ENCODE measurements around the gene KIF21B. TPM values are rescaled to one million over a fixed set of nuclear protein-coding genes. Genes with fewer than 3 reads are reported as not detected.
A peak's percentile ranks its signal among the peaks of the same experiment; 100 is the strongest.

The KIF21B gene, protein sequence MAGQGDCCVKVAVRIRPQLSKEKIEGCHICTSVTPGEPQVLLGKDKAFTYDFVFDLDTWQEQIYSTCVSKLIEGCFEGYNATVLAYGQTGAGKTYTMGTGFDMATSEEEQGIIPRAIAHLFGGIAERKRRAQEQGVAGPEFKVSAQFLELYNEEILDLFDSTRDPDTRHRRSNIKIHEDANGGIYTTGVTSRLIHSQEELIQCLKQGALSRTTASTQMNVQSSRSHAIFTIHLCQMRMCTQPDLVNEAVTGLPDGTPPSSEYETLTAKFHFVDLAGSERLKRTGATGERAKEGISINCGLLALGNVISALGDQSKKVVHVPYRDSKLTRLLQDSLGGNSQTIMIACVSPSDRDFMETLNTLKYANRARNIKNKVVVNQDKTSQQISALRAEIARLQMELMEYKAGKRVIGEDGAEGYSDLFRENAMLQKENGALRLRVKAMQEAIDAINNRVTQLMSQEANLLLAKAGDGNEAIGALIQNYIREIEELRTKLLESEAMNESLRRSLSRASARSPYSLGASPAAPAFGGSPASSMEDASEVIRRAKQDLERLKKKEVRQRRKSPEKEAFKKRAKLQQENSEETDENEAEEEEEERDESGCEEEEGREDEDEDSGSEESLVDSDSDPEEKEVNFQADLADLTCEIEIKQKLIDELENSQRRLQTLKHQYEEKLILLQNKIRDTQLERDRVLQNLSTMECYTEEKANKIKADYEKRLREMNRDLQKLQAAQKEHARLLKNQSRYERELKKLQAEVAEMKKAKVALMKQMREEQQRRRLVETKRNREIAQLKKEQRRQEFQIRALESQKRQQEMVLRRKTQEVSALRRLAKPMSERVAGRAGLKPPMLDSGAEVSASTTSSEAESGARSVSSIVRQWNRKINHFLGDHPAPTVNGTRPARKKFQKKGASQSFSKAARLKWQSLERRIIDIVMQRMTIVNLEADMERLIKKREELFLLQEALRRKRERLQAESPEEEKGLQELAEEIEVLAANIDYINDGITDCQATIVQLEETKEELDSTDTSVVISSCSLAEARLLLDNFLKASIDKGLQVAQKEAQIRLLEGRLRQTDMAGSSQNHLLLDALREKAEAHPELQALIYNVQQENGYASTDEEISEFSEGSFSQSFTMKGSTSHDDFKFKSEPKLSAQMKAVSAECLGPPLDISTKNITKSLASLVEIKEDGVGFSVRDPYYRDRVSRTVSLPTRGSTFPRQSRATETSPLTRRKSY (N-terminal part only)
- polyA plus RNA-seq (2011; rRNA removed) = 0.05 and 0.10 TPM in 2 replicates
- polyA minus RNA-seq (2011; rRNA and poly(A)+ RNA removed) = 0.05 and 0.28 TPM in 2 replicates

DNA sequence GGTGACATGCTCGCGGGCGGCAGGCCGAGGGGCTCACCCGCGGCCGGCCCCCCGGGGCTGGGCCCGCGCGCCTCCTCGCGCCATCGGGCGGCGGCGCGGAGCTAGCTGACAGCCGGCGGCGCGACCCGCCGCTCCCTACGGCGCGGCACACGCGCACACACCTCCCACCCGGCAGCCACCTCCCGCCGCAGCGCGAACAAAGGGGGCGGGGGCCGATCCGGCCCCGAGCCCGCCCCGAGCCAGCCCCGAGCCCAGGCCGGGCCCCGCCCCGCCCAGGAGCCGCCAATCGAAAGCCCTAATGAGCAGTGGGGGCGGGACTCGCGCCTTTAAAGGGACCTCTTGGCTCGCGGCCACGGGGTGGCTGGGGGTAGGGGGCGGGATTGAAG lies at the start of gene KIF21B:
TSS of gene KIF21B (minus strand) at position 198 of the 386 bp plus-strand sequence. CDS start 331 bp downstream, outside the sequence.
- H3K4me3 ChIP-seq (ENCODE audit: low read depth, low read length) = peak within 1 kb of the TSS; percentile 29
- ChIA-PET POLR2A (no interaction called here), CTCF (interaction anchor here (1.1 to 1.6 kb wide), 2 partner anchors 15 to 22 kb away, joined by 3 read pairs; no protein-coding TSS in a partner anchor)
- no peak for DNase-seq (ENCODE audit: low read depth)
- H3K36me3 ChIP-seq (ENCODE audit: control insufficient read depth, insufficient read depth, low read length) = no peaks in the 10 kb centered on the region
- TF ChIP-seq, protein P1, sequence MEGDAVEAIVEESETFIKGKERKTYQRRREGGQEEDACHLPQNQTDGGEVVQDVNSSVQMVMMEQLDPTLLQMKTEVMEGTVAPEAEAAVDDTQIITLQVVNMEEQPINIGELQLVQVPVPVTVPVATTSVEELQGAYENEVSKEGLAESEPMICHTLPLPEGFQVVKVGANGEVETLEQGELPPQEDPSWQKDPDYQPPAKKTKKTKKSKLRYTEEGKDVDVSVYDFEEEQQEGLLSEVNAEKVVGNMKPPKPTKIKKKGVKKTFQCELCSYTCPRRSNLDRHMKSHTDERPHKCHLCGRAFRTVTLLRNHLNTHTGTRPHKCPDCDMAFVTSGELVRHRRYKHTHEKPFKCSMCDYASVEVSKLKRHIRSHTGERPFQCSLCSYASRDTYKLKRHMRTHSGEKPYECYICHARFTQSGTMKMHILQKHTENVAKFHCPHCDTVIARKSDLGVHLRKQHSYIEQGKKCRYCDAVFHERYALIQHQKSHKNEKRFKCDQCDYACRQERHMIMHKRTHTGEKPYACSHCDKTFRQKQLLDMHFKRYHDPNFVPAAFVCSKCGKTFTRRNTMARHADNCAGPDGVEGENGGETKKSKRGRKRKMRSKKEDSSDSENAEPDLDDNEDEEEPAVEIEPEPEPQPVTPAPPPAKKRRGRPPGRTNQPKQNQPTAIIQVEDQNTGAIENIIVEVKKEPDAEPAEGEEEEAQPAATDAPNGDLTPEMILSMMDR (IDR thresholded peaks at IDR 0.05; ENCODE audit: insufficient read depth, low read depth, low read length) = no peak
- peaks cover 19% of the 10 kb centered on the region for H3K27me3 ChIP-seq (ENCODE audit: control insufficient read depth, insufficient read depth, low read length)

DNA sequence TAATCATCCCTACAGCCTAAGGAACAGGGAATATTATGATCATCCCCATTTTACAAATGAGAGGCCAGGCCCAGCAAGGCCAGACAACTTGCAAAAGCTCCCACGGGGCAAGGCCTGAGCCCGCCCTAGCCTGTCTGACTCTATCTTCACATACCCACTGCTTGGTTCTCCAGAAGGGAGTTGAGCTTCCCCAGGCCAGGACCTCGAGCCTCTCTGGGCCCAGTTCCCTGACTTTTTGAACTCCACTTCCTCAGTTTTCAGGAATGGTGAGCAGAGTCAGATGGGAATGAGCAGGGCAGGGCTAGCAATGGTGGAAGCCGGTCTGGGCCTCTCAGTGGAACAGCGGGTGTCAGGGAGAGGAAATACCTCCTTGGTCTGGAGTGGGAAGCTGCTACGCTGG lies 49.4 kb upstream of the KIF21B start:
- TF ChIP-seq, protein P1 (IDR thresholded peaks at IDR 0.05; ENCODE audit: insufficient read depth, low read depth, low read length) = no peak
- CTCF ChIA-PET = interaction anchor here (1.3 kb wide), 1 partner anchor 101 kb away, joined by 3 read pairs; no protein-coding TSS in a partner anchor
- POLR2A ChIA-PET = no interaction called here
- Histone ChIP-seq H3K27me3 (ENCODE audit: control insufficient read depth, insufficient read depth, low read length) (peaks cover 11% of the 10 kb centered on the region), H3K4me3 (ENCODE audit: low read depth, low read length) (no peak overlapping the region), H3K36me3 (ENCODE audit: control insufficient read depth, insufficient read depth, low read length) (no peaks in the 10 kb centered on the region)
- DNase-seq (ENCODE audit: low read depth) = no peak

DNA sequence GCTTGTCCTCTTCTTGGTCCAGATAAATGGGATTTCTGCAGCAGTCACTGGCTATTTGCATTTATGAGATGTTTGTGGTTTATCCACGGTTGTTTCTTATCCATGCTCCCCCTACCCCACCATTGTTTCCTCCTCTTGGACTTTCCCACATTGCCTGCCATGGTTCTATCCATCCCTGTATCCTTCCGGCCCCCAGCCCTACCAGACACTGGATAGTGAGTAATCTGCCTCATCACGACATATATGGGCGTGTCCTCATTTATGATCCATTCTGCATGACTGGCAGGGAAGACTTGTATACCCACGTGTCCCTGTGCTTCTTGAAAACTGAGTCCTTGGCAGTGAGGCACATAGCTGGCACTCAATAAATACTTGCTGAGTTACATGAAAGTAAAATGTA lies 48.6 kb upstream of the KIF21B start:
- TF ChIP-seq, protein P1 (IDR thresholded peaks at IDR 0.05; ENCODE audit: insufficient read depth, low read depth, low read length) = no peak
- CTCF ChIA-PET = interaction anchor here (1.3 kb wide), 1 partner anchor 101 kb away, joined by 3 read pairs; no protein-coding TSS in a partner anchor
- Histone ChIP-seq H3K4me3 (ENCODE audit: low read depth, low read length) (no peak overlapping the region), H3K27me3 (ENCODE audit: control insufficient read depth, insufficient read depth, low read length) (peaks cover 13% of the 10 kb centered on the region), H3K36me3 (ENCODE audit: control insufficient read depth, insufficient read depth, low read length) (no peaks in the 10 kb centered on the region)
- no peak for DNase-seq (ENCODE audit: low read depth)
- POLR2A ChIA-PET = no interaction called here

DNA sequence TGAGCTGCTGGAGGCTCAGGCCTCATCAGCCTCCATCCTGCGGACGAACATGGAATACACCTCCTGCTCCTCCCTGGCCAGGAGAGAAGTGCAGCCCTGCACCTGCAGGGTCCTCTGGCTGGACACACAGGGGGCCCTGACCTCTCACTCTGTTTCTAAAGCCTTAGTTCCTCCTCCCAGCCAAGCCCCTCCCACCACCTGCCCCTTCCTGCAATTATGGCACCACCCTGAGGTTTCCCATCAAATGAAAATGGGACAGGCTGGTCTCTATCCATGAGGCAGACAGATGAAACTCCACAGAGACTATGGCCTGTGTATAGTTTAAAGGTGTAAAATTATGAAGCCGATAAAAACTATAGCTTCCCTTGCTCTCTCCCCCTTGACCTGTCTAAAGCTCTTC lies 46.1 kb upstream of the KIF21B start:
- peaks cover 15% of the 10 kb centered on the region for H3K27me3 ChIP-seq (ENCODE audit: control insufficient read depth, insufficient read depth, low read length)
- DNase-seq (ENCODE audit: low read depth) = no peak
- H3K36me3 ChIP-seq (ENCODE audit: control insufficient read depth, insufficient read depth, low read length) = no peaks in the 10 kb centered on the region
- TF ChIP-seq, protein P1 (IDR thresholded peaks at IDR 0.05; ENCODE audit: insufficient read depth, low read depth, low read length) = no peak
- H3K4me3 ChIP-seq (ENCODE audit: low read depth, low read length) = no peak overlapping the region
- POLR2A ChIA-PET = no interaction called here
- CTCF ChIA-PET = no interaction called here

All from BJ (cell line).